GM19395 (cell line): ENCODE data around the gene ELOVL7.
"Not testable (repeated sequence)": the region's sequence is repeated elsewhere in the genome, so short reads cannot be mapped to it uniquely, and the experiment has no call there.

Experiments used
- ATAC-seq: cut with Tn5 transposase; IDR thresholded peaks from one replicate; pipeline ENCODE4 v1.9.1; 2021; ENCODE audit warnings: mild to moderate bottlenecking, moderate library complexity; ENCODE audit not compliant: unreplicated experiment

Gene ELOVL7

GRCh38 chr5:60843936-60844905 lies at the start of gene ELOVL7:
Gene ELOVL7 (minus strand): TSS chr5:60844269. CDS start chr5:60787397, 56,872 bp downstream.
- ATAC-seq = peak; percentile 92

- ATAC-seq = no peak
These were observed 49.5 kb upstream of the ELOVL7 start for GRCh38 chr5:60893521-60893920.

- no peak for ATAC-seq
These were observed 47.6 kb upstream of the ELOVL7 start for GRCh38 chr5:60891667-60892066.

- ATAC-seq = no peak
These were observed 44.4 kb upstream of the ELOVL7 start for GRCh38 chr5:60888359-60889061.

GRCh38 chr5:60887746-60888145 lies 43.7 kb upstream of the ELOVL7 start:
- ATAC-seq = no peak

GRCh38 chr5:60887096-60887495 lies 43.0 kb upstream of the ELOVL7 start:
- ATAC-seq = no peak

- no peak for ATAC-seq
These were observed 42.1 kb upstream of the ELOVL7 start for GRCh38 chr5:60886158-60886557.

GRCh38 chr5:60883229-60883628 lies 39.2 kb upstream of the ELOVL7 start:
- no peak for ATAC-seq

- ATAC-seq = no peak
These were observed 28.8 kb upstream of the ELOVL7 start for GRCh38 chr5:60872892-60873291.

- no peak for ATAC-seq
These were observed 26.8 kb upstream of the ELOVL7 start for GRCh38 chr5:60870857-60871256.

- ATAC-seq = not testable (repeated sequence)
These were observed 16.5 kb upstream of the ELOVL7 start for GRCh38 chr5:60860572-60860971.

GRCh38 chr5:60856066-60856465 lies 12.0 kb upstream of the ELOVL7 start:
- no peak for ATAC-seq

- ATAC-seq = no peak
These were observed 8.9 kb upstream of the ELOVL7 start for GRCh38 chr5:60852940-60853339.

- ATAC-seq = no peak
These were observed 8.2 kb upstream of the ELOVL7 start for GRCh38 chr5:60852317-60852716.

GRCh38 chr5:60851626-60852025 lies 7.6 kb upstream of the ELOVL7 start:
- ATAC-seq = no peak

- ATAC-seq = no peak
These were observed 2.2 kb upstream of the ELOVL7 start for GRCh38 chr5:60846298-60846697.

GRCh38 chr5:60843386-60843935 lies 608 bp downstream of the ELOVL7 start:
- ATAC-seq = peak; percentile 33

- ATAC-seq = no peak
These were observed 1.1 kb downstream of the ELOVL7 start for GRCh38 chr5:60842871-60843385.

- no peak for ATAC-seq
These were observed 2.7 kb downstream of the ELOVL7 start for GRCh38 chr5:60841361-60841760.

GRCh38 chr5:60836131-60836530 lies 7.9 kb downstream of the ELOVL7 start:
- ATAC-seq = no peak

GRCh38 chr5:60835554-60835953 lies 8.5 kb downstream of the ELOVL7 start:
- ATAC-seq = no peak
